HCT116 (cell line): ENCODE data around the gene BAIAP2L2. TPM values are rescaled to one million over a fixed set of nuclear protein-coding genes. Genes with fewer than 3 reads are reported as not detected.

ENCODE experiments used
- ATAC-seq: fragments of 200-7000 bp; cut with Tn5 transposase; 2 replicates; pipeline ENCODE4 v1.9.1; 2020; ENCODE audit warnings: mild to moderate bottlenecking, moderate library complexity
- BruUV-seq: library from RNA; stranded (reverse); fragments of 400-500 nt; replicated peaks from 2 replicates; lab custom pipeline; 2021; lab: Mats Ljungman, UMichigan
- CTCF ChIA-PET: fragments of 300-600 bp; sonication (Branson Sonifier 250); formaldehyde crosslinking; loops from one replicate; lab custom pipeline; 2021; ENCODE audit warnings: antibody characterized with exemption; lab: Charles Lee
- POLR2A ChIA-PET: fragments of 300-600, 350-600 bp; sonication (Branson Sonifier 250); formaldehyde crosslinking; loops from one replicate; lab custom pipeline; 2021; ENCODE audit warnings: antibody characterized with exemption; lab: Charles Lee
- RAD21 ChIA-PET, 2 experiments: fragments of 300-600 bp; sonication (Branson Sonifier 250); formaldehyde crosslinking; loops; one replicate each; lab custom pipeline; 2023; ENCODE audit warnings: low total read pairs in 2 of 2; ENCODE audit not compliant: uncharacterized antibody in 2 of 2, unreplicated experiment in 2 of 2, low non-redundant PET in 1 of 2; lab: Charles Lee
- DNase-seq: peaks from one replicate; pipeline ENCODE4 v3.0.0-alpha.2; 2010; ENCODE audit warnings: low read depth, low spot score
- H2AFZ ChIP-seq: fragments of 200-600 bp; shearing (Covaris generic), sonication (generic); 2 replicates; pipeline ENCODE4 v1.6.1; 2017; ENCODE audit warnings: low read depth, mixed run types, mixed read lengths, antibody characterized with exemption, low read length; ENCODE audit not compliant: poor library complexity, severe bottlenecking
- H3K27ac ChIP-seq: 2 replicates; pipeline ENCODE4 v1.5.1; 2012; ENCODE audit warnings: low read depth, low read length
- H3K27me3 ChIP-seq: fragments of 200-600 bp; sonication (generic); 2 replicates; pipeline ENCODE4 v1.6.1; 2016; ENCODE audit warnings: mixed run types, low read length, mixed read lengths; ENCODE audit not compliant: insufficient read depth
- H3K36me3 ChIP-seq, 2 experiments: fragments of 200-500 bp in 1 of 2; fragments of 200-600 bp in 1 of 2; sonication (Bioruptor generic) in 1 of 2; sonication (generic) in 1 of 2; 2 replicates each; pipeline versions ENCODE4 v1.5.1 to v1.6.1; 2014 to 2016; ENCODE audit warnings: low read length in 2 of 2, inconsistent platforms in 1 of 2, mixed read lengths in 1 of 2, mixed run types in 1 of 2; ENCODE audit not compliant: insufficient read depth in 2 of 2, control insufficient read depth in 1 of 2
- H3K4me1 ChIP-seq, 2 experiments: fragments of 200-600 bp in 1 of 2; sonication (generic) in 1 of 2; 2 replicates each; pipeline versions ENCODE4 v1.5.1 to v1.6.1; 2012 to 2017; ENCODE audit warnings: low read length in 2 of 2, inconsistent platforms in 1 of 2, mild to moderate bottlenecking in 1 of 2, mixed read lengths in 1 of 2, mixed run types in 1 of 2, moderate library complexity in 1 of 2; ENCODE audit not compliant: insufficient read depth in 2 of 2, control insufficient read depth in 1 of 2
- H3K4me2 ChIP-seq: fragments of 200-600 bp; sonication (generic); 2 replicates; pipeline ENCODE4 v1.6.1; 2017; ENCODE audit warnings: mixed run types, low read length, mixed read lengths
- H3K4me3 ChIP-seq, 2 experiments: fragments of 200-600 bp in 1 of 2; sonication (generic) in 1 of 2; replicated peaks in 1 of 2; 2 replicates each; pipeline ENCODE4 v1.5.1; 2011 to 2016; ENCODE audit warnings: low read length in 2 of 2, control low read depth in 1 of 2, low read depth in 1 of 2, mild to moderate bottlenecking in 1 of 2, mixed read lengths in 1 of 2, mixed run types in 1 of 2
- H3K79me2 ChIP-seq: fragments of 200-600 bp; sonication (generic); 2 replicates; pipeline ENCODE4 v1.6.1; 2017; ENCODE audit warnings: mild to moderate bottlenecking, mixed run types, low read length, moderate library complexity, mixed read lengths; ENCODE audit not compliant: insufficient read depth
- H3K9ac ChIP-seq: fragments of 200-600 bp; sonication (generic); 2 replicates; pipeline ENCODE4 v1.6.1; 2016; ENCODE audit warnings: low read length, mixed read lengths
- H3K9me2 ChIP-seq: fragments of 200-600 bp; sonication (generic), shearing (Covaris generic); 2 replicates; pipeline ENCODE4 v1.6.1; 2017; ENCODE audit warnings: mixed run types, mild to moderate bottlenecking, moderate library complexity; ENCODE audit not compliant: insufficient read depth
- H3K9me3 ChIP-seq, 2 experiments: fragments of 200-500 bp in 1 of 2; fragments of 200-600 bp in 1 of 2; sonication (Bioruptor generic) in 1 of 2; sonication (generic) in 1 of 2; 2 replicates each; pipeline ENCODE4 v1.6.1; 2014 to 2017; ENCODE audit warnings: low read length in 2 of 2, mixed read lengths in 2 of 2, inconsistent platforms in 1 of 2, low read depth in 1 of 2, mild to moderate bottlenecking in 1 of 2, mixed run types in 1 of 2, moderate library complexity in 1 of 2; ENCODE audit not compliant: control insufficient read depth in 1 of 2, insufficient read depth in 1 of 2
- H4K20me1 ChIP-seq: fragments of 200-600 bp; sonication (generic), shearing (Covaris generic); 2 replicates; pipeline ENCODE4 v1.6.1; 2017; ENCODE audit warnings: mixed run types, mild to moderate bottlenecking, moderate library complexity; ENCODE audit not compliant: insufficient read depth
- CBX3 ChIP-seq: IDR thresholded peaks from 2 replicates; pipeline ENCODE4 v1.6.1; 2012; ENCODE audit warnings: low read depth
- CEBPB ChIP-seq: IDR thresholded peaks from 2 replicates; pipeline ENCODE4 v1.6.1; 2012; ENCODE audit warnings: low read depth
- EGR1 ChIP-seq: IDR thresholded peaks from 2 replicates; pipeline ENCODE4 v1.6.1; 2012; ENCODE audit warnings: low read depth
- FOSL1 ChIP-seq: IDR thresholded peaks from 2 replicates; pipeline ENCODE4 v1.6.1; 2012; ENCODE audit warnings: low read depth
- POLR2AphosphoS5 ChIP-seq: IDR thresholded peaks from 2 replicates; pipeline ENCODE4 v1.6.1; 2011; ENCODE audit warnings: mild to moderate bottlenecking, low read depth, low read length, moderate library complexity
- SIN3A ChIP-seq: IDR thresholded peaks from 2 replicates; pipeline ENCODE4 v1.6.1; 2012; ENCODE audit warnings: low read depth
- SP1 ChIP-seq: IDR thresholded peaks from 2 replicates; pipeline ENCODE4 v1.6.1; 2012; ENCODE audit warnings: low read depth
- SRF ChIP-seq: IDR thresholded peaks from 2 replicates; pipeline ENCODE4 v1.6.1; 2012; ENCODE audit warnings: low read depth
- TCF7L2 ChIP-seq: IDR thresholded peaks from 2 replicates; pipeline ENCODE4 v1.7.0; 2011; ENCODE audit warnings: borderline replicate concordance, inconsistent platforms; ENCODE audit not compliant: insufficient read depth, insufficient read length; ENCODE audit errors: extremely low read depth
- intact Hi-C: fragments of 100-400 bp; cut with micrococcal nuclease; formaldehyde crosslinking; loops from 2 replicates; pipeline ENCODE4 v1.10.0; 2022
- total RNA-seq: library from RNA; stranded (reverse); gene quantifications from one replicate; pipeline ENCODE4 v1.2.1, GENCODE V29; 2021; ENCODE audit not compliant: unreplicated experiment
- TF ChIP-seq, protein P1 (sequence below), 3 experiments: fragments of 200-600 bp in 1 of 3; sonication (generic) in 1 of 3; IDR thresholded peaks in 2 of 3; conservative IDR thresholded peaks in 1 of 3; 2 replicates each; pipeline ENCODE4 v1.5.1; 2012 to 2017; ENCODE audit warnings: low read depth in 2 of 3, low read length in 2 of 3, antibody characterized with exemption in 1 of 3, borderline replicate concordance in 1 of 3, control low read depth in 1 of 3, mild to moderate bottlenecking in 1 of 3, mixed read lengths in 1 of 3, mixed run types in 1 of 3, moderate library complexity in 1 of 3; ENCODE audit not compliant: insufficient read depth in 1 of 3
- TF ChIP-seq, protein P2 (sequence below): IDR thresholded peaks from 2 replicates; pipeline ENCODE4 v1.6.1; 2012
- TF ChIP-seq, protein P3 (sequence below): IDR thresholded peaks from 2 replicates; pipeline ENCODE4 v1.6.1; 2012; ENCODE audit warnings: low read depth

Gene BAIAP2L2
- total RNA-seq, 1 experiment from 2014 or later: 1.0 TPM

DNA sequence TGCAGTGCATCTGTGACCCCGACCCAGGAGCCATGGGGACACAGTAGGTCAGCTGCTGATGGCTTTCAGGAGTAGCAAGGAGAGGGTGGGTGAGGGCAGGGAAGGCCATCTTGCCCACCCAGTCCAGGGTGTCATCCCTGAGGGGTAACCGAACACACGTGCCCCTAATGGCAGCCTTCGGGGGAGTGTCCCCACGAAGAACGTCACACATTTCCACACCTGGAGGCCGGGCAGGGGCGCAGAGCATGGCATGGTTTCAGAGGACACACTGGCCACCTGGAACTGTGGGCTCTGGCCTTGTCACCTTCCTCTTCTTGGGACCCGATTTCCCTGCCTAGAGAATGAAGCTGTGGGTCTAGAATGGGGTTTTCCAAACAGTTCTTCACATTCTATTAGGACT is 19.4 kb upstream of the BAIAP2L2 start:
- H3K79me2 ChIP-seq: no peaks in the 10 kb centered on the region
- intact Hi-C loops: no loop called here
- no peak overlapping the region for H3K27ac ChIP-seq
- H3K27me3 ChIP-seq: no peaks in the 10 kb centered on the region
- ChIA-PET RAD21 (no interaction called here), CTCF (no interaction called here), POLR2A (no interaction called here)
- no peaks in the 10 kb centered on the region; a peak in 1 of 4 replicates for H3K36me3 ChIP-seq
- DNase-seq (no peak), ATAC-seq (no peak)
- no peaks in the 10 kb centered on the region for H4K20me1 ChIP-seq
- no peak overlapping the region for H3K4me2 ChIP-seq
- H3K9ac ChIP-seq: no peak overlapping the region
- no peak overlapping the region for H3K4me3 ChIP-seq
- H3K9me2 ChIP-seq: no peaks in the 10 kb centered on the region
- BruUV-seq: no TSS peak
- no peak overlapping the region for H2AFZ ChIP-seq
- no peak for TF ChIP-seq EGR1
- TF ChIP-seq TCF7L2: no peak
- no peak for TF ChIP-seq SIN3A
- TF ChIP-seq FOSL1: no peak
- no peak for TF ChIP-seq POLR2AphosphoS5
- TF ChIP-seq, protein P1, sequence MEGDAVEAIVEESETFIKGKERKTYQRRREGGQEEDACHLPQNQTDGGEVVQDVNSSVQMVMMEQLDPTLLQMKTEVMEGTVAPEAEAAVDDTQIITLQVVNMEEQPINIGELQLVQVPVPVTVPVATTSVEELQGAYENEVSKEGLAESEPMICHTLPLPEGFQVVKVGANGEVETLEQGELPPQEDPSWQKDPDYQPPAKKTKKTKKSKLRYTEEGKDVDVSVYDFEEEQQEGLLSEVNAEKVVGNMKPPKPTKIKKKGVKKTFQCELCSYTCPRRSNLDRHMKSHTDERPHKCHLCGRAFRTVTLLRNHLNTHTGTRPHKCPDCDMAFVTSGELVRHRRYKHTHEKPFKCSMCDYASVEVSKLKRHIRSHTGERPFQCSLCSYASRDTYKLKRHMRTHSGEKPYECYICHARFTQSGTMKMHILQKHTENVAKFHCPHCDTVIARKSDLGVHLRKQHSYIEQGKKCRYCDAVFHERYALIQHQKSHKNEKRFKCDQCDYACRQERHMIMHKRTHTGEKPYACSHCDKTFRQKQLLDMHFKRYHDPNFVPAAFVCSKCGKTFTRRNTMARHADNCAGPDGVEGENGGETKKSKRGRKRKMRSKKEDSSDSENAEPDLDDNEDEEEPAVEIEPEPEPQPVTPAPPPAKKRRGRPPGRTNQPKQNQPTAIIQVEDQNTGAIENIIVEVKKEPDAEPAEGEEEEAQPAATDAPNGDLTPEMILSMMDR (IDR thresholded peaks at IDR 0.05 in 2 of 3, conservative IDR thresholded peaks at IDR 0.05 in 1 of 3; ENCODE audit: borderline replicate concordance in 1 of 3, insufficient read depth in 1 of 3, low read depth in 2 of 3, low read length in 2 of 3): no peak
- no peak for TF ChIP-seq SRF
- no peak for TF ChIP-seq CBX3
- TF ChIP-seq, protein P2, sequence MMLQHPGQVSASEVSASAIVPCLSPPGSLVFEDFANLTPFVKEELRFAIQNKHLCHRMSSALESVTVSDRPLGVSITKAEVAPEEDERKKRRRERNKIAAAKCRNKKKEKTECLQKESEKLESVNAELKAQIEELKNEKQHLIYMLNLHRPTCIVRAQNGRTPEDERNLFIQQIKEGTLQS: no peak
- TF ChIP-seq SP1: no peak
- TF ChIP-seq, protein P3, sequence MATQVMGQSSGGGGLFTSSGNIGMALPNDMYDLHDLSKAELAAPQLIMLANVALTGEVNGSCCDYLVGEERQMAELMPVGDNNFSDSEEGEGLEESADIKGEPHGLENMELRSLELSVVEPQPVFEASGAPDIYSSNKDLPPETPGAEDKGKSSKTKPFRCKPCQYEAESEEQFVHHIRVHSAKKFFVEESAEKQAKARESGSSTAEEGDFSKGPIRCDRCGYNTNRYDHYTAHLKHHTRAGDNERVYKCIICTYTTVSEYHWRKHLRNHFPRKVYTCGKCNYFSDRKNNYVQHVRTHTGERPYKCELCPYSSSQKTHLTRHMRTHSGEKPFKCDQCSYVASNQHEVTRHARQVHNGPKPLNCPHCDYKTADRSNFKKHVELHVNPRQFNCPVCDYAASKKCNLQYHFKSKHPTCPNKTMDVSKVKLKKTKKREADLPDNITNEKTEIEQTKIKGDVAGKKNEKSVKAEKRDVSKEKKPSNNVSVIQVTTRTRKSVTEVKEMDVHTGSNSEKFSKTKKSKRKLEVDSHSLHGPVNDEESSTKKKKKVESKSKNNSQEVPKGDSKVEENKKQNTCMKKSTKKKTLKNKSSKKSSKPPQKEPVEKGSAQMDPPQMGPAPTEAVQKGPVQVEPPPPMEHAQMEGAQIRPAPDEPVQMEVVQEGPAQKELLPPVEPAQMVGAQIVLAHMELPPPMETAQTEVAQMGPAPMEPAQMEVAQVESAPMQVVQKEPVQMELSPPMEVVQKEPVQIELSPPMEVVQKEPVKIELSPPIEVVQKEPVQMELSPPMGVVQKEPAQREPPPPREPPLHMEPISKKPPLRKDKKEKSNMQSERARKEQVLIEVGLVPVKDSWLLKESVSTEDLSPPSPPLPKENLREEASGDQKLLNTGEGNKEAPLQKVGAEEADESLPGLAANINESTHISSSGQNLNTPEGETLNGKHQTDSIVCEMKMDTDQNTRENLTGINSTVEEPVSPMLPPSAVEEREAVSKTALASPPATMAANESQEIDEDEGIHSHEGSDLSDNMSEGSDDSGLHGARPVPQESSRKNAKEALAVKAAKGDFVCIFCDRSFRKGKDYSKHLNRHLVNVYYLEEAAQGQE: no peak
- no peak for TF ChIP-seq CEBPB
- peaks cover 0 to 2% of the 10 kb centered on the region in 2 experiments; a peak in 2 of 4 replicates for H3K4me1 ChIP-seq
- H3K9me3 ChIP-seq: no peaks in the 10 kb centered on the region
